GM12878 (cell line): Measurements from ENCODE around the gene HOXD13.

ENCODE experiments used
- CHD1 ChIP-seq: IDR thresholded peaks from 2 replicates; pipeline ENCODE4 v1.6.1; 2012; ENCODE audit warnings: low read depth, low read length, improper control_type of control experiment
- CTCF ChIP-seq, 3 experiments: IDR thresholded peaks in 2 of 3; conservative IDR thresholded peaks in 1 of 3; 2 replicates each; pipeline ENCODE4 v1.5.1; 2011; ENCODE audit warnings: low read depth in 3 of 3, low read length in 3 of 3, mild to moderate bottlenecking in 3 of 3, control low read depth in 2 of 3, moderate library complexity in 2 of 3, inconsistent platforms in 1 of 3, mixed read lengths in 1 of 3; ENCODE audit not compliant: control insufficient read depth in 2 of 3, insufficient read depth in 1 of 3; ENCODE audit errors: extremely low read depth in 1 of 3
- FOS ChIP-seq: IDR thresholded peaks from 3 replicates; pipeline ENCODE4 v1.6.1; 2011; ENCODE audit warnings: borderline replicate concordance; ENCODE audit not compliant: insufficient read length; ENCODE audit errors: extremely low read depth
- FOXM1 ChIP-seq: IDR thresholded peaks from 2 replicates; pipeline ENCODE4 v1.6.1; 2012; ENCODE audit warnings: low read depth, mild to moderate bottlenecking, inconsistent platforms, low read length, moderate library complexity
- NRF1 ChIP-seq: conservative IDR thresholded peaks from 2 replicates; pipeline ENCODE4 v1.6.1; 2011; ENCODE audit warnings: mild to moderate bottlenecking, low read depth, low read length, improper control_type of control experiment
- POLR2AphosphoS2 ChIP-seq: IDR thresholded peaks from 2 replicates; pipeline ENCODE4 v1.6.1; 2011; ENCODE audit warnings: low read depth, mild to moderate bottlenecking, low read length, improper control_type of control experiment, moderate library complexity
- PRDM15 ChIP-seq: fragments of 450-650 bp; formaldehyde crosslinking; IDR thresholded peaks from 2 replicates; pipeline ENCODE4 v1.4.0; 2020; ENCODE audit warnings: mild to moderate bottlenecking, moderate library complexity
- RB1 ChIP-seq: fragments of 450-650 bp; formaldehyde crosslinking; IDR thresholded peaks from 2 replicates; pipeline ENCODE4 v1.6.1; 2017; ENCODE audit warnings: mild to moderate bottlenecking, borderline replicate concordance
- RELA ChIP-seq: fragments of 450-650 bp; IDR thresholded peaks from 2 replicates; pipeline ENCODE4 v1.8.0; 2014; ENCODE audit warnings: borderline replicate concordance; ENCODE audit not compliant: partially characterized antibody
- ZBTB11 ChIP-seq: fragments of 450-650 bp; formaldehyde crosslinking; IDR thresholded peaks from 2 replicates; pipeline ENCODE4 v1.5.0; 2022; ENCODE audit warnings: mild to moderate bottlenecking, missing genetic modification characterization

- no peak for TF ChIP-seq POLR2AphosphoS2
- no peak for TF ChIP-seq RELA
- no peak for TF ChIP-seq CHD1
- no peak for TF ChIP-seq PRDM15
- TF ChIP-seq CTCF (IDR thresholded peaks at IDR 0.05 in 2 of 3, conservative IDR thresholded peaks at IDR 0.05 in 1 of 3; ENCODE audit: control insufficient read depth in 2 of 3, extremely low read depth in 1 of 3, insufficient read depth in 1 of 3, low read depth in 3 of 3, low read length in 3 of 3), result no peak
- TF ChIP-seq RB1, result no peak
- no peak for TF ChIP-seq ZBTB11 (CRISPR knock-in tag)
- no peak for TF ChIP-seq NRF1
- no peak for TF ChIP-seq FOXM1
- no peak for TF ChIP-seq FOS
These were observed 44.7 kb downstream of the HOXD13 start for GRCh38 chr2:176137252-176137580.
